ENCODE results near the gene DNMT3B.

GRCh38 chr20:32742322-32743236 lies 19.6 kb upstream of the DNMT3B start:
- TF ChIP-seq CTCF (IDR thresholded peaks at IDR 0.05), result no peak
- no peak for TF ChIP-seq POLR2A (IDR thresholded peaks at IDR 0.05)

Measured in uterus (tissue), 2 donors.